HTR-8/SVneo (cell line): ENCODE data around the gene CHST8.
"Not testable (repeated sequence)": the region's sequence is repeated elsewhere in the genome, so short reads cannot be mapped to it uniquely, and the experiment has no call there.

Experiments
- DNase-seq: peaks from one replicate; pipeline ENCODE4 v3.0.0; 2011; ENCODE audit warnings: low spot score, mixed read lengths; ENCODE audit not compliant: insufficient read length
- FAIRE-seq: peaks from 2 replicates; lab custom pipeline; 2011; peaks lifted over from hg19 to GRCh38; lab: Jason Lieb, UNC

The CHST8 gene

DNA sequence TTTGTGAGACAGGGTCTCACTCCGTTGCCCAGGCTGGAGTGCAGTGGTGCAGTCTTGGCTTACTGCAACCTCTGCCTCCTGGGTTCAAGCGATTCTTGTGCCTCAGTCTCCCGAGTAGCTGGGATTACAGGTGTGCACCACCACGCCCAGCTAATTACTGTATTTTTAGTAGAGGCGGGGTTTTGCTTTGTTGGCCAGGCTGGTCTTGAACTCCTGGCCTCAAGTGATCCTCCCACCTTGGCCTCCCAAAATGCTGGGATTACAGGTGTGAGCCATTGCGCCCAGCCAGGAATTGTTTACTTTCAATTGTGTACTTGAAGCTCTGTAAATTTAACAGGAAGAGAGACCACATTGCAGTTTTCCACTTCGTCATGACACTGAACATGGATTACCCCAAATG lies 197.3 kb downstream of the CHST8 start:
- FAIRE-seq, DNase-seq: not testable (repeated sequence)

GRCh38 chr19:33819506-33819879 lies 197.7 kb downstream of the CHST8 start:
- no peak for FAIRE-seq
- no peak for DNase-seq

- DNase-seq = no peak
- no peak for FAIRE-seq
These were observed 198.4 kb downstream of the CHST8 start for GRCh38 chr19:33819880-33820781.

DNA sequence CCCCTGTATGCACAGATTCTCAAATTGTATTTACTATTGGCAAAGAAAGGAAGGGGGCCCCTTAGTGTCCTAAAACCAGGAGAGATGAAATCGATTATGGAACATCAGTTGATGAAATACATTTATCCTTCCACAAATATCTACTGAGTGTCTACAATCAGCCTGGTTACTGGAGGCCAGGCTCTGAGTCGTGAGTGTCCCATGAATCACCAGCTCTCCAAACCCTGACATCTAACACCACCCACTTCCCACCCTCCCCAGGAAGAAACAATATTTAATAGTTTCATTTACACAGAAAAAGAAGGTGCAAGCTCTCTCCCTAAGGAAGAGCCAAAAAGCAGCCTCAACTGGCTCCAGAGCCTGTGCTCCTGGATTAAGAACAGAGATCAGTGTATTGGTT lies 200.1 kb downstream of the CHST8 start:
- DNase-seq = no peak
- no peak for FAIRE-seq
